KMS-11 (cell line): ENCODE measurements around the gene CHD6.

ENCODE experiments used
- H2AFZ ChIP-seq: fragments of 200-600 bp; sonication (generic); 2 replicates; pipeline ENCODE4 v1.6.1; 2016; ENCODE audit warnings: antibody characterized with exemption, mixed run types, low read depth
- H3K27ac ChIP-seq: fragments of 200-600 bp; sonication (generic); 2 replicates; pipeline ENCODE4 v1.6.1; 2016; ENCODE audit warnings: mild to moderate bottlenecking, mixed run types
- H3K27me3 ChIP-seq: fragments of 200-600 bp; sonication (generic); 2 replicates; pipeline ENCODE4 v1.6.1; 2017; ENCODE audit warnings: mild to moderate bottlenecking, low read depth, mixed run types, moderate library complexity; ENCODE audit not compliant: insufficient read depth
- H3K36me3 ChIP-seq: fragments of 200-600 bp; sonication (generic); 2 replicates; pipeline ENCODE4 v1.6.1; 2017; ENCODE audit warnings: mild to moderate bottlenecking, mixed run types; ENCODE audit not compliant: insufficient read depth
- H3K4me1 ChIP-seq: fragments of 200-600 bp; sonication (generic); 2 replicates; pipeline ENCODE4 v1.6.1; 2016; ENCODE audit warnings: mild to moderate bottlenecking, low read depth, mixed run types; ENCODE audit not compliant: poor library complexity, severe bottlenecking
- H3K4me2 ChIP-seq: fragments of 200-600 bp; sonication (generic); 2 replicates; pipeline ENCODE4 v1.7.0; 2016; ENCODE audit warnings: mild to moderate bottlenecking, mixed run types
- H3K4me3 ChIP-seq: fragments of 200-600 bp; sonication (generic); IDR thresholded peaks from 2 replicates; pipeline ENCODE4 v1.6.1; 2017; ENCODE audit warnings: low read depth, low read length, mixed read lengths; ENCODE audit not compliant: insufficient read depth
- H3K79me2 ChIP-seq: fragments of 200-600 bp; sonication (generic); 2 replicates; pipeline ENCODE4 v1.6.1; 2016; ENCODE audit warnings: low read depth, mixed run types; ENCODE audit not compliant: insufficient read depth
- H3K9ac ChIP-seq: fragments of 200-600 bp; sonication (generic); 2 replicates; pipeline ENCODE4 v1.6.1; 2016; ENCODE audit warnings: mild to moderate bottlenecking, mixed run types
- H4K20me1 ChIP-seq: fragments of 200-600 bp; sonication (generic); 2 replicates; pipeline ENCODE4 v1.6.1; 2016; ENCODE audit warnings: mild to moderate bottlenecking, mixed run types; ENCODE audit not compliant: insufficient read depth
- TF ChIP-seq, protein P1 (sequence below): fragments of 200-600 bp; sonication (generic); conservative IDR thresholded peaks from 2 replicates; pipeline ENCODE4 v1.6.1; 2017; ENCODE audit warnings: low read depth, mild to moderate bottlenecking, antibody characterized with exemption, low read length, moderate library complexity, mixed read lengths

The CHD6 gene

DNA sequence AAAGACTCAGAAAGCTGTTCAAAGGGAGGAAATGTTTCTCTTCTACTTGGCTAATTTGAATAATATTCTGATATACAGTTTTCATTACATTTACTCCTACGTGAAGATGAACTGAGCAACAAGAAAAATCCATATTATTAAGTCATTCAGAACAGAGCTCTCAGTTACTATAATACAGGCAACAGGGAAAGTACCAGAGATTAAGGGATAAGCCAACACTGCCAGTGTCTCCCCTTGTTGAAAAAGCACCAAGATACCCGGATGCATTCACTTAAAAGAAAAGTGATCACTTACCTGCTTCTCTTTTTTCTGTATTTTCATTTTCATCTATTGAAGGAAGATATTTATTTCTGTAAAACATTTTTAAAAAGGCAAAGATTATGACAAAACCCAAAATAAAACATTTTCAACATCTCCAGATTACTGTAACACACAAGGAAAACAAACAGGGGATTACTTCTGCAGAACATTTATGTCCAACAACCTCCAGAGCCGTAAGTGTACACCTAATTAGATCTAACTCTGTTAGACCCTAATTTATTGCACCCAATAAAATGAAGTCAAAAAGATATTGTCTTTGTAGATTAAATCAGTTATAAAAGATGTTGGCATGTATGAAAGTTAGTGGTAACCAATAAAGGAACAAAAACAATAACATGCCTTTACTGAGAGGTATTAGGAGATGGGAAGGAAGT lies 67.0 kb downstream of the CHD6 start:
- Histone ChIP-seq H3K27me3 (no peaks in the 10 kb centered on the region), H3K4me2 (no peak overlapping the region), H3K4me3 (no peak overlapping the region), H3K79me2 (peaks cover 4% of the 10 kb centered on the region; the same call in 1 of the 2 replicates), H2AFZ (no peak overlapping the region), H3K4me1 (no peaks in the 10 kb centered on the region), H3K36me3 (no peaks in the 10 kb centered on the region), H3K9ac (no peak overlapping the region), H3K27ac (no peak overlapping the region), H4K20me1 (no peaks in the 10 kb centered on the region)
- TF ChIP-seq, protein P1, sequence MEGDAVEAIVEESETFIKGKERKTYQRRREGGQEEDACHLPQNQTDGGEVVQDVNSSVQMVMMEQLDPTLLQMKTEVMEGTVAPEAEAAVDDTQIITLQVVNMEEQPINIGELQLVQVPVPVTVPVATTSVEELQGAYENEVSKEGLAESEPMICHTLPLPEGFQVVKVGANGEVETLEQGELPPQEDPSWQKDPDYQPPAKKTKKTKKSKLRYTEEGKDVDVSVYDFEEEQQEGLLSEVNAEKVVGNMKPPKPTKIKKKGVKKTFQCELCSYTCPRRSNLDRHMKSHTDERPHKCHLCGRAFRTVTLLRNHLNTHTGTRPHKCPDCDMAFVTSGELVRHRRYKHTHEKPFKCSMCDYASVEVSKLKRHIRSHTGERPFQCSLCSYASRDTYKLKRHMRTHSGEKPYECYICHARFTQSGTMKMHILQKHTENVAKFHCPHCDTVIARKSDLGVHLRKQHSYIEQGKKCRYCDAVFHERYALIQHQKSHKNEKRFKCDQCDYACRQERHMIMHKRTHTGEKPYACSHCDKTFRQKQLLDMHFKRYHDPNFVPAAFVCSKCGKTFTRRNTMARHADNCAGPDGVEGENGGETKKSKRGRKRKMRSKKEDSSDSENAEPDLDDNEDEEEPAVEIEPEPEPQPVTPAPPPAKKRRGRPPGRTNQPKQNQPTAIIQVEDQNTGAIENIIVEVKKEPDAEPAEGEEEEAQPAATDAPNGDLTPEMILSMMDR = no peak

DNA sequence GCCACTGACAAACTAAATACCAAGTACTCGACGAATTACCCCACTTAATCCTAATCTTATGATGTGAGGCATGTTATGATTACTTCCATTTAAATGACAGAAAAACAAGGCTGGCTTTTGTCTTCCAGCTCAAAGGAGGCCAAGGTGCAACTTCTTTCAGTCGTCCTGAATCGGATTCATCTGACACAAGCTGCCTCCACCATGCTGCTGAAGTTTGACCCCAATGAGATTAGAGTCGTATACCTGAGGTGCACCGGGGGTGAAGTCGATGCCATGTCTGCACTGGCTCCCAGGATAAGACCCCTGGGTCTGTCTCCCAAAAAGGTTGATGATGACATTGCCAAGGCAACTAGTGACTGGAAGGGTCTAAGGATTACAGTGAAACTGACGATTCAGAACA lies 71.0 kb downstream of the CHD6 start:
- Histone ChIP-seq H3K27me3 (no peaks in the 10 kb centered on the region), H3K36me3 (no peaks in the 10 kb centered on the region)

DNA sequence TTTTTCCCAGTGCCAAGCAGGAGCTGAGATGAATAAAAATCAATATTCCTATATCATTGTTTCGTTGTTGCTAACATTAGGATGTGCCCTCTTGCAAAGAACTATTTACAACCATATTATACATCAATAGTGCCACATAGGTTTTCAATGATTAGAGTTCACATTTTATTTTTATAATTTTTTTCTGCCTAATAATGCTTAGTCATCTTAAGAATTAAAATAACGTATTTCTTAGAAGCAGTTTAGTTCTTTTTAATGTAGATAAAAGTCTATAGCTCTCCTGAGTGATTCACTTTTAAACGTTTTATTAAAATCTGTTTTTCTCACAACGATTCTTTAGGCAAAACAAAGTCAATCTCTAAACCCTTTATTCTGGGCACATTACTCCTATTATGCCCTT lies 71.6 kb downstream of the CHD6 start:
- Histone ChIP-seq H3K79me2 (peaks cover 4% of the 10 kb centered on the region; the same call in 1 of the 2 replicates), H3K9ac (no peak overlapping the region), H3K27ac (no peak overlapping the region), H3K4me2 (no peak overlapping the region), H3K4me3 (no peak overlapping the region), H3K36me3 (no peaks in the 10 kb centered on the region), H2AFZ (no peak overlapping the region), H3K27me3 (no peaks in the 10 kb centered on the region), H3K4me1 (no peaks in the 10 kb centered on the region), H4K20me1 (no peaks in the 10 kb centered on the region)
- TF ChIP-seq, protein P1 = no peak

More for the DNA sequence above, 71.0 kb downstream of the CHD6 start:
- H3K4me1 ChIP-seq = no peaks in the 10 kb centered on the region
- no peak overlapping the region for H3K4me3 ChIP-seq
- H3K9ac ChIP-seq = no peak overlapping the region
- H3K27ac ChIP-seq = no peak overlapping the region
- TF ChIP-seq, protein P1 = no peak
- H2AFZ ChIP-seq = no peak overlapping the region
- H3K79me2 ChIP-seq = peaks cover 4% of the 10 kb centered on the region; the same call in 1 of the 2 replicates
- no peak overlapping the region for H3K4me2 ChIP-seq
- H4K20me1 ChIP-seq = no peaks in the 10 kb centered on the region

DNA sequence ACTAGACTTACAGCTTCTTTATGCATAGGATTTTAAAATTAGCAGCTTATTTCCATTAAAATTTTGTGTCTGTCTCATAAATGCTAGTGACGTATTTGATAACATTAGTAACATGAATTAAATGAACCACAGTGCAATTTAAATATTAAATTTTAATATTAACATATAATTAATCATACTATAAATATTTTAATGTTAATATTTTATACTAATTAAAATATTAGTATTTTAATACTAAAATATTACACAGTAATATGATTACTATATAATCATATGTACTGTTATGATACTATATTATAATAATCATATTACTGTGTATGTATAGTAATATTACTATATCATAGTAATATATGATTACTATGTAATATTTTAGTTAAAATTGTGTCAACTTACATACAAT lies 73.7 kb downstream of the CHD6 start:
- H3K4me3 ChIP-seq = no peak overlapping the region
- no peak overlapping the region for H2AFZ ChIP-seq
- no peaks in the 10 kb centered on the region for H3K27me3 ChIP-seq
- no peaks in the 10 kb centered on the region for H3K36me3 ChIP-seq
- H3K79me2 ChIP-seq = no peaks in the 10 kb centered on the region
- H3K4me2 ChIP-seq = no peak overlapping the region
- H4K20me1 ChIP-seq = no peaks in the 10 kb centered on the region
- H3K4me1 ChIP-seq = peaks cover 5% of the 10 kb centered on the region
- H3K27ac ChIP-seq = no peak overlapping the region
- TF ChIP-seq, protein P1 = no peak
- no peak overlapping the region for H3K9ac ChIP-seq
